Measurements from ENCODE around the gene ZNF774.

GRCh38 chr15:90327311-90327710 lies 24.8 kb upstream of the ZNF774 start:
- TF ChIP-seq EZH2 (IDR thresholded peaks at IDR 0.05; ENCODE audit: insufficient read depth, poor library complexity, severe bottlenecking) (no peak), EZH2phosphoT487 (IDR thresholded peaks at IDR 0.05; ENCODE audit: insufficient read depth, low read depth) (no peak)

All from GM23248 (cell line).